Activated CD4-positive, alpha-beta memory T cell treated with anti-CD3 and anti-CD28 coated beads for 36 hours (primary cell): ENCODE results near the gene HIC1. TPM values are rescaled to one million over a fixed set of nuclear protein-coding genes. Genes with fewer than 3 reads are reported as not detected.

Experiments used
- CTCF ChIA-PET: fragments of 350-600 bp; sonication (Branson Sonifier 250); formaldehyde crosslinking; loops from one replicate; lab custom pipeline; 2021; ENCODE audit warnings: antibody characterized with exemption, inconsistent platforms; lab: Charles Lee
- POLR2A ChIA-PET: fragments of 350-600 bp; sonication (Branson Sonifier 250); formaldehyde crosslinking; loops from one replicate; lab custom pipeline; 2021; ENCODE audit warnings: antibody characterized with exemption; lab: Charles Lee
- DNase-seq: peaks from one replicate; pipeline ENCODE4 v3.0.0-alpha.2; 2020
- H3K27ac Mint-ChIP-seq: one replicate; pipeline ENCODE4 v1.8.0; 2021; ENCODE audit warnings: mixed read lengths
- H3K27me3 Mint-ChIP-seq: one replicate; pipeline ENCODE4 v1.8.0; 2021; ENCODE audit warnings: mixed read lengths
- H3K36me3 Mint-ChIP-seq: one replicate; pipeline ENCODE4 v1.8.0; 2021; ENCODE audit warnings: mixed read lengths
- H3K4me1 Mint-ChIP-seq: one replicate; pipeline ENCODE4 v1.8.0; 2021; ENCODE audit warnings: low read depth, mixed read lengths
- H3K4me3 Mint-ChIP-seq: one replicate; pipeline ENCODE4 v1.8.0; 2021; ENCODE audit warnings: mild to moderate bottlenecking, mixed read lengths
- H3K9me3 Mint-ChIP-seq: one replicate; pipeline ENCODE4 v1.8.0; 2021; ENCODE audit warnings: mixed read lengths
- intact Hi-C: fragments of 100-400 bp; cut with micrococcal nuclease; formaldehyde crosslinking; loops from one replicate; pipeline ENCODE4 v1.15.1; 2023
- total RNA-seq, 2 experiments: library from RNA; stranded (reverse); gene quantifications; one replicate each; pipeline ENCODE4 v1.2.3, GENCODE V29; 2021

The HIC1 gene
- total RNA-seq, 2 experiments from 2014 or later = 13.1 to 13.2 TPM

DNA sequence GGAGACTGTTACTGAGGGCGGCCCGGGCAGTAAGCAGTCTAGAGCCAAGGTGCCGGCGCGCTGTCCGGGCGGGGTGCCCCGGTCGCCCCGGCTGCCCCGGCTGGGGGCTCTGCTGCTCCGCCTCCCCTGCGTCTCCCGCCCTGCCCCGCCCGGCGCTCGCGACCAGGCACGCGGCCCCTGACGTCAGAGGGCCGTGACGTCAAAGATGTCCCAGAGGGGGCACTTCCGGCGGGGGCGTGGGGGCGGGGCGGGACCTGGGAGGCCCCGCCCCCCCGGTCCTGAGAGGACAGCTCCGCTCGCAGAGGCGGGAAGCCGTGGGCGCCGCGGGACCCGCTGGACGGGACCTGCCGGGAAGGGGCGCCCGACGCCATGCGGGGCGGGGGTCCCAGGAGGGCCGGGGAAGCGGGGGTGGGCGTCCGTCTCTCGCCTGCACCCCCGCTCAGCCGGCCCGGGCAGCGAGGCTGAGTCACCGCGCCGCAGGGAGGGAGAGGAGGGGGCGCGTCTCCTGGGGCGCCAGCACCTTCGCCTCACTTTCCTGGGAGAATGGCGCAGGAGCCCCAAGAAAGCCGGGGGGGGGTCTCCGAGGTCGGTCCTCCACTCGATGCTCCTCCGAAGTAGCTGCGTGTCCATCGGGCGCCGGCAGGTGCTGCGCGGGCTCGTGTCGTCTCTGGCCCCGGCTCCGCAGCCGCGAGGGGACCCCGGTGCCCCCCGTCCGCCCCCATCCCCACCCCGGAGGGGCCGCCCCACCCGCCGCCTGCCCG lies 4.4 kb upstream of the HIC1 start:
- ChIA-PET CTCF (interaction anchor here (1.7 kb wide), 1 partner anchor 194 kb away, joined by 10 read pairs; no protein-coding TSS in a partner anchor), POLR2A (no interaction called here)
- Mint-ChIP-seq H3K9me3 (no peaks in the 10 kb centered on the region), H3K27ac (no peak overlapping the region), H3K36me3 (no peaks in the 10 kb centered on the region), H3K27me3 (peaks cover 7% of the 10 kb centered on the region), H3K4me1 (peaks cover 19% of the 10 kb centered on the region), H3K4me3 (no peak overlapping the region)
- DNase-seq = peak; percentile 77
- intact Hi-C loops = loop anchor here (1.0 to 5.0 kb wide), 5 partner anchors 8 to 352 kb away; partner anchors contain the start of genes MNT, OVCA2, SGSM2 and SMG6

DNA sequence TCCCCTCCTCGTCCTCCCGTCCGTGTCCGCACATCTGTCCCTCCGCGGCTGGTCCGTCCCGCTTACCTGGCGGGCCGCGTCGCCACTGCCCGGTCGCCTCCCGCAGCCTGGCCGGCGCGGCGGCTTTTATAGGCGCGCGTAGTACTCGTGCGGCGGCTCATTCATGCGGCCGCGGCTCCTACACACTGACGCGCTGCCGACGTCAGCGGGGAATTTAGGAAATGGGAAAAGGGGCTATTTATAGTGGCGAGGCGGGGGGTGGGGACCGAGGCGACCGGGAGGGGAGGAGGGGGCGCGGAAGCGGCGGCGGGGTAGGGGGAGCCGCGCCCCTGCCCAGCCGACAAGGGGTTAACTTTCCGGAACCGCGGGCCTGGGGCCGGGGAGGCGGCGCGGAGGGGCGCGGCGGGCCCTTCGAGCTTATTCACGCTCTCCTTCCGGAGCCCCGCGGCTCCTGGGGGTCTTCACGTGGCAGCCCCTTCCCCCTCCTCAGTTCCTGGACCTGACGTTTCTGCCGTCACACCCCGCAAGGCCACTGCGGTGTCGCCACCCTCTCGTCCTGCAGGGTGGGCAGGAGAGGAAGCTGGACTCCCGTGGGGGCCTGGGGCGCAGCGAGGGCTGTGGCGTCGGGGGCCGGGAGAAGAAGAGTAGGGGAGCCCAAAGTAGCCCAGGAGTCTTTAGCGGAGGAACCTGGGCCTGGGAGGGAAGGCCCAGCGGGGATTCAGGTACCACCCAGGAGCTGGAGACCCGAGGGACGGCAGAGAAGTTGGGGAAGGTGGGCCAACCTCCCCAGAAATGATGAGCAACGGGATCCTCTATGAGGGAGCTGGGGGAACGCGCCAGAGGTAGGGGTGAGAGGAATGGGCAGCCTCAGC lies 3.6 kb upstream of the HIC1 start:
- intact Hi-C loops = loop anchor here (5.0 kb wide), 4 partner anchors 36 to 351 kb away; partner anchors contain the start of genes MNT, SGSM2, SMG6 and SRR
- H3K27ac Mint-ChIP-seq = no peak overlapping the region
- no peak for DNase-seq
- no peaks in the 10 kb centered on the region for H3K9me3 Mint-ChIP-seq
- H3K27me3 Mint-ChIP-seq = peaks cover 7% of the 10 kb centered on the region
- peak overlapping the region; percentile 43 for H3K4me3 Mint-ChIP-seq
- H3K36me3 Mint-ChIP-seq = no peaks in the 10 kb centered on the region
- POLR2A ChIA-PET = no interaction called here
- CTCF ChIA-PET = interaction anchor here (1.1 to 1.7 kb wide), 2 partner anchors 170 to 194 kb away, joined by 3 to 10 read pairs; no protein-coding TSS in a partner anchor
- H3K4me1 Mint-ChIP-seq = peaks cover 19% of the 10 kb centered on the region

DNA sequence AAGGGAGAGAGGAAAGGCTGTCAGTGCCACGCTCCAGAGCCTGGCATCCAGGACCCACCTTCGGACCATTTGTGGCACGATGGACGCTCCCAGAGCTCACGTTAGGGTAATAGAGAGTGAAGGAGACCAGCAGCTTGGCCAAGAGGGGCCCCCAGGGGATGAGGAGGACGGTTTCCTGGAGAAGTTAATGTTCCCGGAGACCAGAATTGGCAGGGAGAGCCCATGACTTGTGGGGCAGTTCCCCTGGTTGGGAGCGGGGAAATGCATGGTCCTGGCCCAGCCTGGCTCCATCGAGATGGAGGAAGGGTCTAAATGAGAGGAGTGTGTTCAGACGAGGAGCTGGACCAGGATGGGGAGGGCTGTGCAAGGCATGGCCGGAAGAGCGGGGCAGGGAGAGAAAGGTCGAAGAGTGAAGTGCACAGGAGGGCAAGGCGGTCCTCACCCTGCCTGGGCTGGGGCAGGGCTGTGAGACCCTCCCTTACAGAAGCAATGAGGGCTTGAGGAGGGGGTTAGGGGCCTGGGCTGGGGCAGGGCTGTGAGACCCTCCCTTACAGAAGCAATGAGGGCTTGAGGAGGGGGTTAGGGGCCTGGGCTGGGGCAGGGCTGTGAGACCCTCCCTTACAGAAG lies 2.9 kb upstream of the HIC1 start:
- DNase-seq = no peak
- intact Hi-C loops = loop anchor here (5.0 kb wide), 4 partner anchors 35 to 350 kb away; partner anchors contain the start of genes MNT, SGSM2, SMG6 and SRR
- Mint-ChIP-seq H3K27me3 (peaks cover 7% of the 10 kb centered on the region), H3K9me3 (no peaks in the 10 kb centered on the region), H3K27ac (no peak overlapping the region), H3K4me3 (no peak overlapping the region), H3K36me3 (no peaks in the 10 kb centered on the region), H3K4me1 (peaks cover 19% of the 10 kb centered on the region)
- ChIA-PET CTCF (interaction anchor here (1.1 to 1.7 kb wide), 2 partner anchors 171 to 193 kb away, joined by 3 to 10 read pairs; no protein-coding TSS in a partner anchor), POLR2A (interaction anchor here (0.8 kb wide), 1 partner anchor 202 kb away, joined by 3 read pairs; no protein-coding TSS in a partner anchor)

DNA sequence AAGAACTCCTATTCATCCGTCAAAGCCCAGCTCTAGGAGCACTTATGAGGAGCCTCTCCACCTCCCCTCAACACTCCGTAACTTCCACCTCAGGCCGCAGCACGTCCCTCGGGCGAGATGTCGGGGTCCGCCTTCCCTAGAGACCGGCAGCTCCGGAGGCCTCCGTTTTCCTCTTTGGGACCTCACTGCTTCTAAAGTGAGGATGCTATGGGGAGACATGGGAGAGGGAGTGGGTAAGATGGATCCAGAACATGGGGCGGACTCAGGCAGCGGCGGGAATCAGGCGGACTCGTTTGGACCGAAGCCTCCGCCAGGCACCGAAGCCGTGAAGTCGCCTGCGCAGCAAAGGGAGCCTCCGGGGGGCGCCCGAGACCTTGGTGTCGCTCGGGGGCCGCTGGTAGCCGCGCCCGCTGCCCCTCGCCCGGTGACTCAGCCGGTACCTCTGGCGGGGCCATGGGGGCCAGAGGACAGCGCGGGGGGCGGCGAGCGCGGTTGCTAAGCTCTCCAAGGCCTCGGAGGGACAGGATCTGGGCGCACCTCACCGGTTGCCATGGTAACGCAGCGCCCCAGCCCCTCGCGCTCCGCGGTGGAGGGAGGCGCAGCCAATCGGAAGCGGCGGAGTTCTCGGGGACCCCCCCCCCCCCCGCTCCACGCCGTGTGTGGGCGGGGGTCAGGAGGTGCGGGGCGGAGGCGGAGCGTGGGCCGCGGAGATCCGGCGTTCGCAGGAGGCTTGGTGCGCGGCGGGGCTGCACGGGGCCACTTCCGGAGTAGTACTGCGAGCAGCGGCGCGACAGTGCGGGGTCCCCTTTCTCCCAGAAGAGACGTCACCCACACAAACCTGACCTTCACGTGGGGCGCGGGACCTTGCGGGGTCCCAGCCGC lies 1.3 kb upstream of the HIC1 start:
- Mint-ChIP-seq H3K9me3 (no peaks in the 10 kb centered on the region), H3K4me1 (peaks cover 21% of the 10 kb centered on the region), H3K27ac (no peak overlapping the region), H3K36me3 (peaks cover 3% of the 10 kb centered on the region), H3K4me3 (peak overlapping the region; percentile 68), H3K27me3 (peaks cover 10% of the 10 kb centered on the region)
- ChIA-PET CTCF (interaction anchor here (0.6 to 8.5 kb wide), 29 partner anchors 14 to 348 kb away, joined by 3 to 288 read pairs (median 5); partner anchors contain the start of genes SMG6, SRR and TSR1), POLR2A (interaction anchor here (0.7 to 5.3 kb wide), 8 partner anchors 15 to 348 kb away, joined by 3 to 41 read pairs (median 4); no protein-coding TSS in a partner anchor)
- intact Hi-C loops = loop anchor here (1.0 to 5.0 kb wide), 6 partner anchors 34 to 349 kb away; partner anchors contain the start of genes MNT, SGSM2, SMG6 and SRR
- peak; percentile 85 for DNase-seq

DNA sequence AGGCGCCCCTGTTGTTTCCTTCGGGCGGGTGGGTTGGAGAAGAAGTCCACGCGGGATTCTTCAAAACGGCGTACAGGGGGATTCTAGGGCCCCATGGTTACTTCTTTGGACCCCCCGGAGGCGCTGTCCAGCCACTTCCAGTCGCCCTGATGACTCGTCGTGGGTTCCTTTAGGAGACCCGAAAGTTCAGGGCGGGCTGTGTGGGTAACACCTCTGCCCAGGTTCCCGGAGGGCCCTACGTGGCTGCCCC lies 716 bp upstream of the HIC1 start:
- H3K27ac Mint-ChIP-seq = peak overlapping the region; percentile 18
- H3K4me1 Mint-ChIP-seq = peaks cover 15% of the 10 kb centered on the region
- DNase-seq = no peak
- H3K27me3 Mint-ChIP-seq = peaks cover 10% of the 10 kb centered on the region
- ChIA-PET CTCF (interaction anchor here (0.6 to 8.5 kb wide), 49 partner anchors 11 to 337 kb away, joined by 3 to 288 read pairs (median 4); partner anchors contain the start of genes RTN4RL1, SMG6, SRR and TSR1), POLR2A (interaction anchor here (0.6 to 5.3 kb wide), 14 partner anchors 11 to 347 kb away, joined by 3 to 41 read pairs (median 4); no protein-coding TSS in a partner anchor)
- H3K9me3 Mint-ChIP-seq = no peaks in the 10 kb centered on the region
- intact Hi-C loops = loop anchor here (1.0 to 5.0 kb wide), 6 partner anchors 33 to 348 kb away; partner anchors contain the start of genes MNT, SGSM2, SMG6 and SRR
- H3K36me3 Mint-ChIP-seq = peaks cover 3% of the 10 kb centered on the region
- peak overlapping the region; percentile 68 for H3K4me3 Mint-ChIP-seq

DNA sequence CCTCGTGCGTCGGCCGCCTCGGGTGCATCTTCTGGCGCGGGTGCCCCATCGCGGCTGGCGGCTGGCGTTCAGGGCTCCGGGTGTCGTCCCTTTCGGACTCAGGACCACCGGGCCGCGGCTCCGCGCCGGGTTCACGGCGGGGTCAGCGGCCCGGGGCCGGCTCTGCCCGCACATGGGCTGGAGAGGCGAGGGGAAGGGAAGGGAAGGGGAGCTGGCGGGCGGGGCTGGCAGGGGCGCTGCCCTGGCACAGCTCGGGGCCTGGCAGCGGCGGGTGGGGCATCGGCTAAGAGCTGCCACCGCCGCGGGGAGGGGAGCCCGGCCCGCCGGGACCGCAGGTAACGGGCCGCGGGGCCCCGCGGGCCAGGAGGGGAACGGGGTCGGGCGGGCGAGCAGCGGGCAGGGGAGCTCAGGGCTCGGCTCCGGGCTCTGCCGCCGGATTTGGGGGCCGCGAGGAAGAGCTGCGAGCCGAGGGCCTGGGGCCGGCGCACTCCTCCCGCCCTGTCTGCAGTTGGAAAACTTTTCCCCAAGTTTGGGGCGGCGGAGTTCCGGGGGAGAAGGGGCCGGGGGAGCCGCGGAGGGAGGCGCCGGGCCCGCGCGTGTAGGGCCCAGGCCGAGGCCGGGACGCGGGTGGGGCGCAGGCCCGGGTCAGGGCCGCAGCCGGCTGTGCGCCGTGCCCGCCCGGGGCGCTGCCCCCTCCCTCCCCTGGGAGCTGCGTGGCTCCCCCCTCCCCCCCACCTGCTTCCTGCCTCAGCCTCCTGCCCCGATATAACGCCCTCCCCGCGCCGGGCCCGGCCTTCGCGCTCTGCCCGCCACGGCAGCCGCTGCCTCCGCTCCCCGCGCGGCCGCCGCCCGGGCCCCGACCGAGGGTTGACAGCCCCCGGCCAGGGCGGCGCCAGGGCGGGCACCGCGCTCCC lies 646 bp downstream of the HIC1 start:
- Mint-ChIP-seq H3K27me3 (peaks cover 12% of the 10 kb centered on the region), H3K9me3 (no peaks in the 10 kb centered on the region), H3K4me1 (peaks cover 17% of the 10 kb centered on the region), H3K36me3 (peaks cover 13% of the 10 kb centered on the region), H3K27ac (no peak overlapping the region), H3K4me3 (peak overlapping the region; percentile 66)
- CTCF ChIA-PET = interaction anchor here (0.6 to 8.5 kb wide), 40 partner anchors 12 to 360 kb away, joined by 3 to 288 read pairs (median 4); partner anchors contain the start of genes RTN4RL1, SMG6, SRR and TSR1
- DNase-seq = peak; percentile 64
- POLR2A ChIA-PET = interaction anchor here (1.1 to 5.3 kb wide), 12 partner anchors 9 to 339 kb away, joined by 3 to 41 read pairs (median 7); partner anchors contain the start of genes SRR and TSR1
- intact Hi-C loops = loop anchor here (5.0 kb wide), 1 partner anchor 297 kb away; no protein-coding TSS in a partner anchor

DNA sequence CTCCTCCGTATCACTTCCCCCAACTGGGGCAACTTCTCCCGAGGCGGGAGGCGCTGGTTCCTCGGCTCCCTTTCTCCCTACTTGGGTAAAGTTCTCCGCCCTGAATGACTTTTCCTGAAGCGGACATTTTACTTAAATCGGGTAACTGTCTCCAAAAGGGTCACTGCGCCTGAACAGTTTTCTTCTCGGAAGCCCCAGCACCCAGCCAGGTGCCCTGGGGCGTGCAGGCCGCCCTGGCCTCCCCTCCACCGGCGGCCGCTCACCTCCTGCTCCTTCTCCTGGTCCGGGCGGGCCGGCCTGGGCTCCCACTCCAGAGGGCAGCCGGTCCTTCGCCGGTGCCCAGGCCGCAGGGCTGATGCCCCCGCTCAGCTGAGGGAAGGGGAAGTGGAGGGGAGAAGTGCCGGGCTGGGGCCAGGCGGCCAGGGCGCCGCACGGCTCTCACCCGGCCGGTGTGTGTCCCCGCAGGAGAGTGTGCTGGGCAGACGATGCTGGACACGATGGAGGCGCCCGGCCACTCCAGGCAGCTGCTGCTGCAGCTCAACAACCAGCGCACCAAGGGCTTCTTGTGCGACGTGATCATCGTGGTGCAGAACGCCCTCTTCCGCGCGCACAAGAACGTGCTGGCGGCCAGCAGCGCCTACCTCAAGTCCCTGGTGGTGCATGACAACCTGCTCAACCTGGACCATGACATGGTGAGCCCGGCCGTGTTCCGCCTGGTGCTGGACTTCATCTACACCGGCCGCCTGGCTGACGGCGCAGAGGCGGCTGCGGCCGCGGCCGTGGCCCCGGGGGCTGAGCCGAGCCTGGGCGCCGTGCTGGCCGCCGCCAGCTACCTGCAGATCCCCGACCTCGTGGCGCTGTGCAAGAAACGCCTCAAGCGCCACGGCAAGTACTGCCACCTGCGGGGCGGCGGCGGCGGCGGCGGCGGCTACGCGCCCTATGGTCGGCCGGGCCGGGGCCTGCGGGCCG lies 1.6 kb downstream of the HIC1 start:
- ChIA-PET POLR2A (interaction anchor here (0.8 to 5.3 kb wide), 12 partner anchors 8 to 280 kb away, joined by 3 to 41 read pairs (median 4); partner anchors contain the start of gene TSR1), CTCF (interaction anchor here (0.6 to 8.5 kb wide), 24 partner anchors 11 to 407 kb away, joined by 3 to 288 read pairs (median 4); partner anchors contain the start of genes RILP and TSR1)
- Mint-ChIP-seq H3K4me1 (peaks cover 17% of the 10 kb centered on the region), H3K9me3 (no peaks in the 10 kb centered on the region), H3K4me3 (peak overlapping the region; percentile 70), H3K36me3 (peaks cover 21% of the 10 kb centered on the region), H3K27me3 (peaks cover 11% of the 10 kb centered on the region), H3K27ac (peak overlapping the region; percentile 56)
- peak; percentile 71 for DNase-seq
- intact Hi-C loops = loop anchor here (5.0 kb wide), 1 partner anchor 296 kb away; no protein-coding TSS in a partner anchor

DNA sequence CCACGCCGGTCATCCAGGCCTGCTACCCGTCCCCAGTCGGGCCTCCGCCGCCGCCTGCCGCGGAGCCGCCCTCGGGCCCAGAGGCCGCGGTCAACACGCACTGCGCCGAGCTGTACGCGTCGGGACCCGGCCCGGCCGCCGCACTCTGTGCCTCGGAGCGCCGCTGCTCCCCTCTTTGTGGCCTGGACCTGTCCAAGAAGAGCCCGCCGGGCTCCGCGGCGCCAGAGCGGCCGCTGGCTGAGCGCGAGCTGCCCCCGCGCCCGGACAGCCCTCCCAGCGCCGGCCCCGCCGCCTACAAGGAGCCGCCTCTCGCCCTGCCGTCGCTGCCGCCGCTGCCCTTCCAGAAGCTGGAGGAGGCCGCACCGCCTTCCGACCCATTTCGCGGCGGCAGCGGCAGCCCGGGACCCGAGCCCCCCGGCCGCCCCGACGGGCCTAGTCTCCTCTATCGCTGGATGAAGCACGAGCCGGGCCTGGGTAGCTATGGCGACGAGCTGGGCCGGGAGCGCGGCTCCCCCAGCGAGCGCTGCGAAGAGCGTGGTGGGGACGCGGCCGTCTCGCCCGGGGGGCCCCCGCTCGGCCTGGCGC lies 2.4 kb downstream of the HIC1 start:
- Mint-ChIP-seq H3K36me3 (peaks cover 24% of the 10 kb centered on the region), H3K4me1 (peaks cover 14% of the 10 kb centered on the region), H3K4me3 (no peak overlapping the region), H3K9me3 (no peaks in the 10 kb centered on the region), H3K27ac (no peak overlapping the region), H3K27me3 (peaks cover 5% of the 10 kb centered on the region)
- DNase-seq = no peak
- ChIA-PET CTCF (interaction anchor here (0.7 to 8.5 kb wide), 25 partner anchors 11 to 408 kb away, joined by 3 to 288 read pairs (median 4); partner anchors contain the start of gene RILP), POLR2A (interaction anchor here (0.8 to 5.3 kb wide), 10 partner anchors 8 to 279 kb away, joined by 3 to 41 read pairs (median 4); no protein-coding TSS in a partner anchor)
- intact Hi-C loops = loop anchor here (5.0 kb wide), 1 partner anchor 295 kb away; no protein-coding TSS in a partner anchor
